A549 (cell line): Measurements from ENCODE around the gene CTAGE9. TPM values are rescaled to one million over a fixed set of nuclear protein-coding genes. Genes with fewer than 3 reads are reported as not detected.

Experiments
- ATAC-seq, 2 experiments: fragments of 200-7000 bp in 1 of 2; fragments of >200 bp in 1 of 2; cut with Nextera tagmentation in 1 of 2; cut with Tn5 transposase in 1 of 2; 3 replicates each; pipeline versions ENCODE4 v1.8.0 to v1.9.1; 2018 to 2020; ENCODE audit warnings: mild to moderate bottlenecking in 1 of 2, moderate library complexity in 1 of 2
- CTCF ChIA-PET: fragments of 300-600 bp; sonication (Branson Sonifier 250); formaldehyde crosslinking; extraction: SDS; loops from one replicate; lab custom pipeline; 2021; ENCODE audit warnings: antibody characterized with exemption, inconsistent platforms; lab: Yijun Ruan, JAX
- POLR2A ChIA-PET: fragments of 350-600 bp; formaldehyde crosslinking; extraction: SDS; loops from one replicate; lab custom pipeline; 2021; ENCODE audit warnings: antibody characterized with exemption, inconsistent platforms; lab: Yijun Ruan, JAX
- DNase-seq, 2 experiments: peaks; one replicate each; pipeline versions ENCODE4 v3.0.0 to v3.0.0-alpha.2; 2011 to 2016; ENCODE audit warnings: low read depth in 1 of 2, low spot score in 1 of 2
- FAIRE-seq: peaks from 2 replicates; lab custom pipeline; 2011; peaks lifted over from hg19 to GRCh38; lab: Jason Lieb, UNC
- H3K27ac ChIP-seq, 2 experiments: fragments of >200 bp; sonication (Bioruptor Twin); formaldehyde crosslinking; 3 replicates each; pipeline ENCODE4 v1.5.1; 2016 to 2017
- H3K4me1 ChIP-seq: fragments of >200 bp; sonication (Bioruptor Twin); formaldehyde crosslinking; 3 replicates; pipeline ENCODE4 v1.6.1; 2016
- H3K4me2 ChIP-seq: fragments of >200 bp; sonication (Bioruptor Twin); formaldehyde crosslinking; 3 replicates; pipeline ENCODE4 v1.6.1; 2016
- H3K4me3 ChIP-seq: fragments of >200 bp; sonication (Bioruptor Twin); formaldehyde crosslinking; 3 replicates; pipeline ENCODE4 v1.5.1; 2016
- H3K9me3 ChIP-seq: fragments of >200 bp; sonication (Bioruptor Twin); formaldehyde crosslinking; 3 replicates; pipeline ENCODE4 v1.6.1; 2016
- BHLHE40 ChIP-seq: IDR thresholded peaks from 2 replicates; pipeline ENCODE4 v1.6.1; 2012; ENCODE audit warnings: low read depth, low read length, inconsistent platforms
- CBX2 ChIP-seq: fragments of 200-600 bp; sonication (generic); IDR thresholded peaks from 2 replicates; pipeline ENCODE4 v1.6.1; 2016; ENCODE audit warnings: low read depth, mild to moderate bottlenecking, borderline replicate concordance
- CEBPB ChIP-seq, 2 experiments: fragments of >200 bp in 1 of 2; sonication (Bioruptor Twin) in 1 of 2; formaldehyde crosslinking in 1 of 2; IDR thresholded peaks; 2 replicates each; pipeline ENCODE4 v1.6.1; 2012 to 2016
- CHD4 ChIP-seq: fragments of 200-600 bp; sonication (generic); IDR thresholded peaks from 2 replicates; pipeline ENCODE4 v1.6.1; 2016; ENCODE audit warnings: antibody characterized with exemption, mild to moderate bottlenecking, borderline replicate concordance
- EHF ChIP-seq: fragments of 250-450 bp; sonication (Bioruptor Pico); IDR thresholded peaks from 2 replicates; pipeline ENCODE4 v1.5.0; 2020; ENCODE audit warnings: mild to moderate bottlenecking
- EP300 ChIP-seq, 2 experiments: fragments of >200 bp; sonication (Bioruptor Twin); formaldehyde crosslinking; IDR thresholded peaks; 2 replicates in 1 of 2; 3 replicates in 1 of 2; pipeline ENCODE4 v1.6.1; 2016 to 2017
- ESRRA ChIP-seq: fragments of 150-350 bp; IDR thresholded peaks from 2 replicates; pipeline ENCODE4 v1.6.1; 2014; ENCODE audit warnings: mild to moderate bottlenecking, low read length, borderline replicate concordance
- GATA3 ChIP-seq: IDR thresholded peaks from 2 replicates; pipeline ENCODE4 v1.6.1; 2012; ENCODE audit warnings: borderline replicate concordance
- HOXA7 ChIP-seq: fragments of 250-450 bp; sonication (Bioruptor Pico); IDR thresholded peaks from 2 replicates; pipeline ENCODE4 v1.5.0; 2020; ENCODE audit warnings: mild to moderate bottlenecking, moderate library complexity
- HOXB13 ChIP-seq: fragments of 250-450 bp; sonication (Bioruptor Pico); IDR thresholded peaks from 2 replicates; pipeline ENCODE4 v1.5.0; 2020; ENCODE audit warnings: low read depth, mild to moderate bottlenecking, moderate library complexity
- HOXB5 ChIP-seq: fragments of 250-450 bp; sonication (Bioruptor Pico); IDR thresholded peaks from 2 replicates; pipeline ENCODE4 v1.5.0; 2020; ENCODE audit warnings: mild to moderate bottlenecking, moderate library complexity
- JUN ChIP-seq, 2 experiments: fragments of >200 bp; sonication (Bioruptor Twin); formaldehyde crosslinking; IDR thresholded peaks; 2 replicates in 1 of 2; 3 replicates in 1 of 2; pipeline ENCODE4 v1.6.1; 2016 to 2017
- KDM1A ChIP-seq: fragments of 200-600 bp; sonication (generic); IDR thresholded peaks from 2 replicates; pipeline ENCODE4 v1.6.1; 2016; ENCODE audit warnings: low read depth, mild to moderate bottlenecking
- MYC ChIP-seq: IDR thresholded peaks from 2 replicates; pipeline ENCODE4 v1.6.1; 2012; ENCODE audit warnings: mild to moderate bottlenecking, inconsistent platforms, low read length, improper control_type of control experiment, borderline replicate concordance
- NR3C1 ChIP-seq: fragments of >200 bp; sonication (Bioruptor Twin); formaldehyde crosslinking; IDR thresholded peaks from 3 replicates; pipeline ENCODE4 v1.6.1; 2017
- POLR2A ChIP-seq: IDR thresholded peaks from 2 replicates; pipeline ENCODE4 v1.6.1; 2012; ENCODE audit warnings: mild to moderate bottlenecking, low read length
- ZNF302 ChIP-seq: fragments of 250-450 bp; sonication (Bioruptor Pico); IDR thresholded peaks from 2 replicates; pipeline ENCODE4 v1.9.0; 2021; ENCODE audit warnings: inconsistent platforms, mild to moderate bottlenecking, moderate library complexity
- WGBS: methylation state at CpG from one replicate; pipeline ENCODE4 v1.1.6; 2017; ENCODE audit errors: missing lambda C conversion rate; 5-methylcytosine and 5-hydroxymethylcytosine counted together
- polyA plus RNA-seq, 4 experiments: library from polyadenylated mRNA; depleted of rRNA in 3 of 4; stranded (reverse); fragments of >200 nt; fragmentation: RNase III in 1 of 4; extraction: RNeasy Plus Mini Kit Qiagen cat#74134 plus additional on column Dnase treatment in 1 of 4; gene quantifications; 2 replicates in 3 of 4; 3 replicates in 1 of 4; pipeline ENCODE4 v1.2.3, GENCODE V29; 2011 to 2017
- TF ChIP-seq, protein P1 (sequence below): IDR thresholded peaks from 2 replicates; pipeline ENCODE4 v1.6.1; 2012
- TF ChIP-seq, protein P2 (sequence below): fragments of 200-600 bp; sonication (generic); IDR thresholded peaks from 2 replicates; pipeline ENCODE4 v1.6.1; 2016; ENCODE audit warnings: antibody characterized with exemption, mild to moderate bottlenecking, moderate library complexity
- TF ChIP-seq, protein P3 (sequence below): fragments of 450-650 bp; IDR thresholded peaks from 2 replicates; pipeline ENCODE4 v1.6.1; 2014; ENCODE audit warnings: antibody characterized with exemption
- TF ChIP-seq, protein P4 (sequence below): IDR thresholded peaks from 2 replicates; pipeline ENCODE4 v1.6.1; 2012; ENCODE audit warnings: low read depth, borderline replicate concordance
- TF ChIP-seq, protein P5 (sequence below): IDR thresholded peaks from 2 replicates; pipeline ENCODE4 v1.6.1; 2012
- TF ChIP-seq, protein P6 (sequence below): fragments of >200 bp; sonication (Bioruptor Twin); formaldehyde crosslinking; IDR thresholded peaks from 3 replicates; pipeline ENCODE4 v1.5.1; 2016

Gene CTAGE9
- polyA plus RNA-seq, 2 of the 4 experiments (the other 2 are of a cell fraction): not detected

DNA sequence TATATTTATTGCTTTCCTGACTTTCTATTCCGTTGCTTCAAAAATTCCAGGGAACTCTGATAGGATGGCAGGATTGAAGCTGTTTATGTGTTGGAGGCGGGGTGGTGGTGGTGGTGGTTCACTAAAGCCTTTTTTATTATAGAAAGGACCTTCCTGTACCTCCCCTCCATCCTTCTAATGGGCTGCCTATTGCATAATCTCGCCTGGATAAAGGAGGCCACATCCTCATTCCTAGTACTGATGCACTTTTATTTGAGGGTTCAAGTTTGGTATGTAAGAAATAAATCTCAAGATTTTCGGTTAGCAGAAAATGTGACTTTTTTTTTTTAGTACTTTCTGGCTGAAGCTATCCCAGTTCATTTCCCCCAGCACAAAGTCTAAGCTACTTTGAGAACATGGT, 18.7 kb upstream of the CTAGE9 start:
- DNase-seq: no peak
- no peak for ATAC-seq
- no peak for FAIRE-seq
- ChIA-PET POLR2A (no interaction called here), CTCF (no interaction called here)
- Histone ChIP-seq H3K27ac (no peak overlapping the region), H3K4me2 (no peak overlapping the region), H3K9me3 (no peaks in the 10 kb centered on the region), H3K4me1 (no peaks in the 10 kb centered on the region), H3K4me3 (no peak overlapping the region)
- 47% methylated on average over 4 of the region's 4 CpGs for WGBS
- no peak for TF ChIP-seq CEBPB (IDR thresholded peaks at IDR 0.05)
- TF ChIP-seq, protein P1, sequence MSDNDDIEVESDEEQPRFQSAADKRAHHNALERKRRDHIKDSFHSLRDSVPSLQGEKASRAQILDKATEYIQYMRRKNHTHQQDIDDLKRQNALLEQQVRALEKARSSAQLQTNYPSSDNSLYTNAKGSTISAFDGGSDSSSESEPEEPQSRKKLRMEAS: no peak
- TF ChIP-seq HOXB5 (CRISPR knock-in tag): no peak
- no peak for TF ChIP-seq CHD4
- TF ChIP-seq CBX2: no peak
- TF ChIP-seq JUN (IDR thresholded peaks at IDR 0.05): no peak
- TF ChIP-seq, protein P2, sequence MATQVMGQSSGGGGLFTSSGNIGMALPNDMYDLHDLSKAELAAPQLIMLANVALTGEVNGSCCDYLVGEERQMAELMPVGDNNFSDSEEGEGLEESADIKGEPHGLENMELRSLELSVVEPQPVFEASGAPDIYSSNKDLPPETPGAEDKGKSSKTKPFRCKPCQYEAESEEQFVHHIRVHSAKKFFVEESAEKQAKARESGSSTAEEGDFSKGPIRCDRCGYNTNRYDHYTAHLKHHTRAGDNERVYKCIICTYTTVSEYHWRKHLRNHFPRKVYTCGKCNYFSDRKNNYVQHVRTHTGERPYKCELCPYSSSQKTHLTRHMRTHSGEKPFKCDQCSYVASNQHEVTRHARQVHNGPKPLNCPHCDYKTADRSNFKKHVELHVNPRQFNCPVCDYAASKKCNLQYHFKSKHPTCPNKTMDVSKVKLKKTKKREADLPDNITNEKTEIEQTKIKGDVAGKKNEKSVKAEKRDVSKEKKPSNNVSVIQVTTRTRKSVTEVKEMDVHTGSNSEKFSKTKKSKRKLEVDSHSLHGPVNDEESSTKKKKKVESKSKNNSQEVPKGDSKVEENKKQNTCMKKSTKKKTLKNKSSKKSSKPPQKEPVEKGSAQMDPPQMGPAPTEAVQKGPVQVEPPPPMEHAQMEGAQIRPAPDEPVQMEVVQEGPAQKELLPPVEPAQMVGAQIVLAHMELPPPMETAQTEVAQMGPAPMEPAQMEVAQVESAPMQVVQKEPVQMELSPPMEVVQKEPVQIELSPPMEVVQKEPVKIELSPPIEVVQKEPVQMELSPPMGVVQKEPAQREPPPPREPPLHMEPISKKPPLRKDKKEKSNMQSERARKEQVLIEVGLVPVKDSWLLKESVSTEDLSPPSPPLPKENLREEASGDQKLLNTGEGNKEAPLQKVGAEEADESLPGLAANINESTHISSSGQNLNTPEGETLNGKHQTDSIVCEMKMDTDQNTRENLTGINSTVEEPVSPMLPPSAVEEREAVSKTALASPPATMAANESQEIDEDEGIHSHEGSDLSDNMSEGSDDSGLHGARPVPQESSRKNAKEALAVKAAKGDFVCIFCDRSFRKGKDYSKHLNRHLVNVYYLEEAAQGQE: no peak
- TF ChIP-seq KDM1A: no peak
- no peak for TF ChIP-seq HOXA7 (CRISPR knock-in tag)
- TF ChIP-seq MYC: no peak
- TF ChIP-seq, protein P3, sequence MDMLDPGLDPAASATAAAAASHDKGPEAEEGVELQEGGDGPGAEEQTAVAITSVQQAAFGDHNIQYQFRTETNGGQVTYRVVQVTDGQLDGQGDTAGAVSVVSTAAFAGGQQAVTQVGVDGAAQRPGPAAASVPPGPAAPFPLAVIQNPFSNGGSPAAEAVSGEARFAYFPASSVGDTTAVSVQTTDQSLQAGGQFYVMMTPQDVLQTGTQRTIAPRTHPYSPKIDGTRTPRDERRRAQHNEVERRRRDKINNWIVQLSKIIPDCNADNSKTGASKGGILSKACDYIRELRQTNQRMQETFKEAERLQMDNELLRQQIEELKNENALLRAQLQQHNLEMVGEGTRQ: no peak
- TF ChIP-seq NR3C1: no peak
- TF ChIP-seq EP300 (IDR thresholded peaks at IDR 0.05): no peak
- TF ChIP-seq, protein P4, sequence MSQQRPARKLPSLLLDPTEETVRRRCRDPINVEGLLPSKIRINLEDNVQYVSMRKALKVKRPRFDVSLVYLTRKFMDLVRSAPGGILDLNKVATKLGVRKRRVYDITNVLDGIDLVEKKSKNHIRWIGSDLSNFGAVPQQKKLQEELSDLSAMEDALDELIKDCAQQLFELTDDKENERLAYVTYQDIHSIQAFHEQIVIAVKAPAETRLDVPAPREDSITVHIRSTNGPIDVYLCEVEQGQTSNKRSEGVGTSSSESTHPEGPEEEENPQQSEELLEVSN: no peak
- no peak for TF ChIP-seq ZNF302 (CRISPR knock-in tag)

DNA sequence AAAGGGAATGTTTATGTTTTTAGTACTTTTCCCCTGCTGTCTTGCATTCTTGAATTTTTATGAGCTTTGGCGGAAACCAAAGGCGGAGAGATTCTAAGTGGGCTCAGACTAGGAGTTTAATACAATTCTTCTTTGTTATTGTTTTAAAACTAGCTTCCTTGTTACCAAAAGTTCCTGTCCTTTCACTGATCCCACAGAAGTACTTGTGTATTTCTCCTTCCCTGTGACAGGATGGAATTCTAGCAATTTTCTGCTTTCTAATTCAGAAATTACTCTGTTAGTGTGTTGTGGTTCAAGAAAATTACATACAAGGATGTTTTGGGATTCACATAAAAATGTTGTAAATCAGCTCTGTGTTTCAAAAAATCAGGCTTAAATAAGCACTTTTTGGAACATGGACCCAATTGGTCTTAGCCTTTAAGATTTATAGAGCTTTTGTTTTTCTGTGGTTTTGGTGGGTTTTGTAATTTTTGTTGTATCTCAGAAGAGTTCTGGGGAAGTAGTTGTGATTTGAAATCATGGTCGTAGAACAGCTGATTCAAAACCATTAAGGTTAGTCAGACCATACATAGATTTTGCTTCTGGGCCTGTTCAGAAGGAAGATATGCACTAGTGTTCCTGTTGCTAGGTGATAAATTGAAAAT, 17.6 kb upstream of the CTAGE9 start:
- no peaks in the 10 kb centered on the region for H3K9me3 ChIP-seq
- H3K27ac ChIP-seq: no peak overlapping the region
- H3K4me2 ChIP-seq: no peak overlapping the region
- CTCF ChIA-PET: interaction anchor here (1.0 kb wide), 1 partner anchor 181 kb away, joined by 3 read pairs; no protein-coding TSS in a partner anchor
- FAIRE-seq (no peak), DNase-seq (no peak), ATAC-seq (no peak)
- POLR2A ChIA-PET: no interaction called here
- WGBS: 76% methylated on average over 3 of the region's 3 CpGs
- no peak for TF ChIP-seq HOXB13 (CRISPR knock-in tag)
- no peak overlapping the region for H3K4me3 ChIP-seq
- no peaks in the 10 kb centered on the region for H3K4me1 ChIP-seq

DNA sequence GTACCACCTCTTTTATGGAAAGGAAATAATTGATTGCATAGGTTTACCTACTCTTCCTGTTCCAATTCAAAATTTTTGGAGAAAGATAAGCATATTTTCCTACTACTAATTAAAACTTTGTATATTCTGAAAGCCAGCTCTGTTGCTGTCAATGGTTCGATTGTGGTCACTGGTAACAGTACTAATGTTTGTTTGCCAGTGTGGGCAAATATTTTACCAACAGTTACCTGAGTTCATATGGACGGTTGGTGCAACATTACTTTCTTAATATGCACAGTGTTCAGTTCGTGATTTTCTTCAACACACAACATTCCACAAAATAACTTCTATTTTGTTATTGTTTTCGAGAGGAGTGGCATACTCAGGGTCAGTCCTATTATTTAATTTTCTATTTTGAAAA, 17.1 kb upstream of the CTAGE9 start:
- 22% methylated on average over 4 of the region's 4 CpGs for WGBS
- ATAC-seq: no peak
- Histone ChIP-seq H3K4me3 (no peak overlapping the region), H3K9me3 (no peaks in the 10 kb centered on the region), H3K4me1 (no peaks in the 10 kb centered on the region), H3K27ac (no peak overlapping the region), H3K4me2 (no peak overlapping the region)
- DNase-seq: no peak
- FAIRE-seq: no peak
- ChIA-PET POLR2A (no interaction called here), CTCF (interaction anchor here (1.0 kb wide), 1 partner anchor 182 kb away, joined by 3 read pairs; no protein-coding TSS in a partner anchor)
- TF ChIP-seq POLR2A: no peak
- no peak for TF ChIP-seq ESRRA
- TF ChIP-seq BHLHE40: no peak
- TF ChIP-seq, protein P5, sequence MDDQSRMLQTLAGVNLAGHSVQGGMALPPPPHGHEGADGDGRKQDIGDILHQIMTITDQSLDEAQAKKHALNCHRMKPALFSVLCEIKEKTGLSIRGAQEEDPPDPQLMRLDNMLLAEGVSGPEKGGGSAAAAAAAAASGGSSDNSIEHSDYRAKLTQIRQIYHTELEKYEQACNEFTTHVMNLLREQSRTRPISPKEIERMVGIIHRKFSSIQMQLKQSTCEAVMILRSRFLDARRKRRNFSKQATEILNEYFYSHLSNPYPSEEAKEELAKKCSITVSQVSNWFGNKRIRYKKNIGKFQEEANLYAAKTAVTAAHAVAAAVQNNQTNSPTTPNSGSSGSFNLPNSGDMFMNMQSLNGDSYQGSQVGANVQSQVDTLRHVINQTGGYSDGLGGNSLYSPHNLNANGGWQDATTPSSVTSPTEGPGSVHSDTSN: no peak
- TF ChIP-seq, protein P6, sequence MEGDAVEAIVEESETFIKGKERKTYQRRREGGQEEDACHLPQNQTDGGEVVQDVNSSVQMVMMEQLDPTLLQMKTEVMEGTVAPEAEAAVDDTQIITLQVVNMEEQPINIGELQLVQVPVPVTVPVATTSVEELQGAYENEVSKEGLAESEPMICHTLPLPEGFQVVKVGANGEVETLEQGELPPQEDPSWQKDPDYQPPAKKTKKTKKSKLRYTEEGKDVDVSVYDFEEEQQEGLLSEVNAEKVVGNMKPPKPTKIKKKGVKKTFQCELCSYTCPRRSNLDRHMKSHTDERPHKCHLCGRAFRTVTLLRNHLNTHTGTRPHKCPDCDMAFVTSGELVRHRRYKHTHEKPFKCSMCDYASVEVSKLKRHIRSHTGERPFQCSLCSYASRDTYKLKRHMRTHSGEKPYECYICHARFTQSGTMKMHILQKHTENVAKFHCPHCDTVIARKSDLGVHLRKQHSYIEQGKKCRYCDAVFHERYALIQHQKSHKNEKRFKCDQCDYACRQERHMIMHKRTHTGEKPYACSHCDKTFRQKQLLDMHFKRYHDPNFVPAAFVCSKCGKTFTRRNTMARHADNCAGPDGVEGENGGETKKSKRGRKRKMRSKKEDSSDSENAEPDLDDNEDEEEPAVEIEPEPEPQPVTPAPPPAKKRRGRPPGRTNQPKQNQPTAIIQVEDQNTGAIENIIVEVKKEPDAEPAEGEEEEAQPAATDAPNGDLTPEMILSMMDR: no peak
- TF ChIP-seq CHD4: no peak
- TF ChIP-seq, protein P4: no peak
- TF ChIP-seq EHF (CRISPR knock-in tag): no peak
- no peak for TF ChIP-seq HOXB13 (CRISPR knock-in tag)
- TF ChIP-seq GATA3: no peak
